GM19099 (cell line): ENCODE data around the gene GNG7.
A peak's percentile ranks its signal among the peaks of the same experiment; 100 is the strongest.

Source experiments
- POLR2A ChIP-seq: IDR thresholded peaks from 3 replicates; pipeline ENCODE4 v1.6.1; 2011; ENCODE audit warnings: low read depth; ENCODE audit not compliant: insufficient read length; ENCODE audit errors: extremely low read depth

GNG7 gene

GRCh38 chr19:2477141-2477710 lies 225.3 kb downstream of the GNG7 start:
- no peak for TF ChIP-seq POLR2A

- no peak for TF ChIP-seq POLR2A
These were observed 225.9 kb downstream of the GNG7 start for GRCh38 chr19:2476451-2477140.

DNA sequence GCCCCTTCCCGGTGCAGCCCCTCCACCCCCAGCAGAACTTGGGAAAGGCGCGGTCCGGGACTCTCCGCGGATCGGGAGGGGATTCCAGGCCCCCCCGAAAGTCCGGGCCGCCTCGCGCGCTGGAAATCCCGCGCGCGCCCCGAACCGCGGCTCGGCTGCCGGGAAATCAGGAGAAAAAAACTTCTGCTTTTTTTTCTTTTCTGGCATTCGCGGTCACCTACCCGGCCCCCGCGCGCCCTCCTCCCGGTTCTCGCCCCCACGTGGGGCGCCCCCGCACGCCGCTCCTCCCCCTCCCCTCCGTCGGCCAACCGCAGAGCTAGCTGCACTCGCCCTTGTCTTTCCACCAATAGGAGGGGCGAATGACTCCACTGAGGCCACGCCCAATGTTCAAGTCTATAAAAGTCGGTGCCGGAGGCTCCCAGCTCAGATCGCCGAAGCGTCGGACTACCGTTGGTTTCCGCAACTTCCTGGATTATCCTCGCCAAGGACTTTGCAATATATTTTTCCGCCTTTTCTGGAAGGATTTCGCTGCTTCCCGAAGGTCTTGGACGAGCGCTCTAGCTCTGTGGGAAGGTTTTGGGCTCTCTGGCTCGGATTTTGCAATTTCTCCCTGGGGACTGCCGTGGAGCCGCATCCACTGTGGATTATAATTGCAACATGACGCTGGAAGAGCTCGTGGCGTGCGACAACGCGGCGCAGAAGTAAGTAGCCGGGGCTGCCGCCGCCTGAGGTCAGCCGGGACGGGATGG lies 226.6 kb downstream of the GNG7 start, which contains the start of gene GADD45B:
Gene GADD45B (plus strand): TSS at position 426 of the 749 bp plus-strand sequence. CDS start 232 bp downstream, at position 658.
- TF ChIP-seq POLR2A: peak; percentile 100

- no peak for TF ChIP-seq POLR2A
These were observed 227.3 kb downstream of the GNG7 start for GRCh38 chr19:2475018-2475701.

DNA sequence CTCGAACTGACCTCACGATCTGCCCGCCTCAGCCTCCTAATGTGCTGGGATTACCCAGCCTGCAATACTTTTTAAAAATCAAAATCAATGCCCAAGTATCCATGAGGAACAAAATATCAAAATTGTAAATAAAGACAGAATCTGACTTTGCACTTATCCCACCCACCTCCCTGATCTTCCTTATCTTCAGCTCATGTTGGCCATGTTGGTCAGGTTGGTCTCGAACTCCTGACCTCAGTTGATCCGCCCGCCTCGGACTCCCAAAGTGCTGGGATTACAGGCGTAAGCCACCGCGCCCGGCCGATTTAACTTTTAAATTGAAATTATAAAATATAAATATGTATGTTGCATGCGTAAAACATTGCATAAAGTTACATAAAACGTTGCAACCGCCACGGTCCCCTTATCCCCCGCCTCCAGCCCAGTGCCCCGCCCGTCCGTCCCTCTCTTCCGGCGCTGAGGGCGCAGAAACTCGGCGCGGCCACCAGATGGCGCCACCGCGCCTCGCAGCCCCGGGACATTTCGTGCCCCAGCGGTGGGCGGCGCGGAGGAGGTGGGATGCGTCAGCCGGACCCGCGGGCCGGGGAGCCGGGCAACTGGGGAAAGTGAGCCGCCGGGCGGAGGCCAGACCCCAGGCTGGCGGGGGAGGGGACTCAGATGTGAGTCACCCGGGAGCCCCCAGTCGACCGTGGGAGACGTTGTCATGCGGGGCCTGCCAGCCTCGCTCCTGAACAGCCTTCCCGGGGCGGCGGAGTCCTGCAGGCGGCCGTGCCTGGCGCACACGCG lies 228.1 kb downstream of the GNG7 start:
- TF ChIP-seq POLR2A: no peak

- no peak for TF ChIP-seq POLR2A
These were observed 233.2 kb downstream of the GNG7 start for GRCh38 chr19:2469102-2469914.

- TF ChIP-seq POLR2A: no peak
These were observed 233.9 kb downstream of the GNG7 start for GRCh38 chr19:2468596-2468995.

DNA sequence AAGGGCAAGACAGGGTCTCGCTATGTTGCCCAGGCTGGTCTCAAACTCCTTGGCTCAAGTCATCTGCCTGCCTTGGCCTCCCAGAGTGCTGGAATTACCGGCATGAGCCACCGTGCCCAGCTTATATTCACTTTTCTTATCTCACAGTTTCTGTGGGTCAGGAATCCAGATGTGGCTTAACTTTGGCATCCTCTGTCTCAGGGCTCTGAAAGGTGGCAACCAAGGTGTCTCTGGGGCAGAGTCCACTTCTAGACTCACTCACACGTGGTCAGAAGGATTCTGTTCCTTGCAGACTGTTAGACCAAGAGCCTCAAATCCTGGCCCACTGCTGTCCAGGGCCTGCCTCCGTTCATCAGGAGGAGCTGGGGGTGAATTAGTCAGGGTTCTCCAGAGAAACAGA lies 238.1 kb downstream of the GNG7 start:
- TF ChIP-seq POLR2A: no peak

GRCh38 chr19:2462635-2463421 lies 239.7 kb downstream of the GNG7 start:
- no peak for TF ChIP-seq POLR2A

- TF ChIP-seq POLR2A: peak; percentile 54
These were observed 240.5 kb downstream of the GNG7 start for GRCh38 chr19:2461751-2462634.
